Non-pigmented ciliary epithelial cell (primary cell): ENCODE measurements around the gene KCNJ5.

Source experiments
- DNase-seq: peaks from one replicate; pipeline ENCODE4 v3.0.0-alpha.2; 2010; ENCODE audit warnings: low read depth

KCNJ5 gene

DNA sequence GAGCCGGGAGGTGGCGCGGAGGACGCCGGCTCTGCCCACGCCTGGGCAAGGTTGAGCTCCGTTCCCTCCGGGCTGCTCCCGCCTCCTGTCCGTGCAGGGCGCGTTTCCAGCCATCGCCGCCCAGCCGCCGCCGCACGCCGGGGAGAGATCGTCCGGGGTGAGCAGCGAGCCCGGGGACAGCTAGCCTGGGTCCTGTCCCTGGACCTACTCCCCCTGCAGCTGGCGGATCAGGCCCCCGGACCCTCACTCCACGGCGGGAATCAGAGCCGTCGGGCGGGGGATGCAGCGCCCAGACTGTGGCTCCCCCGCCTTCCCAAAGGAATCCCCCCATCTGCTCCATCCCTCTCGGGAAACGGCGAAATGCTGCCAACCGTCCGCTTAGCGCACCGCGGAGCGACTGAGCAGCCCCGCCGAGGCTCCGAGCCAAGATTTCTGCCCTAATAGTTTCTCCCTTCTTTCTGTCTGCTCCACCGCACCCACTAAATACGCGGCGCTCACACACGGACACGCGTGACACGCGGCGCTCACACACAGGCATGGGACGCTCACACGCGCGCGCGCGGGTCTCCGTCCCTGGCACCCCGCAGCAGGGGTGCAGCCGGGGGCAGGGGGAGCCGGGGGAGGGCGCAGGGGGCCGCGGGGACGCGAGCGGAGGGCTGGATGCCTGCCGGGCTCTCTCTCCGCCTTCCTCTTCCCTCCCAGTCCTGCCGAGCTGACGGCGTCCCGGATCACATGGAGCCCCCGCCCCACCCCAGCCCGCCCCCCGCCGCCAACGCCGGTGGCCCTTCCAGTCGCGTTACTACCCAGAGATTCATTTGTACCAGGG lies at the start of gene KCNJ5:
KCNJ5 (plus strand) TSS at position 814 of the 826 bp plus-strand sequence. CDS start 19,918 bp downstream, outside the sequence.
- DNase-seq, result no peak

DNA sequence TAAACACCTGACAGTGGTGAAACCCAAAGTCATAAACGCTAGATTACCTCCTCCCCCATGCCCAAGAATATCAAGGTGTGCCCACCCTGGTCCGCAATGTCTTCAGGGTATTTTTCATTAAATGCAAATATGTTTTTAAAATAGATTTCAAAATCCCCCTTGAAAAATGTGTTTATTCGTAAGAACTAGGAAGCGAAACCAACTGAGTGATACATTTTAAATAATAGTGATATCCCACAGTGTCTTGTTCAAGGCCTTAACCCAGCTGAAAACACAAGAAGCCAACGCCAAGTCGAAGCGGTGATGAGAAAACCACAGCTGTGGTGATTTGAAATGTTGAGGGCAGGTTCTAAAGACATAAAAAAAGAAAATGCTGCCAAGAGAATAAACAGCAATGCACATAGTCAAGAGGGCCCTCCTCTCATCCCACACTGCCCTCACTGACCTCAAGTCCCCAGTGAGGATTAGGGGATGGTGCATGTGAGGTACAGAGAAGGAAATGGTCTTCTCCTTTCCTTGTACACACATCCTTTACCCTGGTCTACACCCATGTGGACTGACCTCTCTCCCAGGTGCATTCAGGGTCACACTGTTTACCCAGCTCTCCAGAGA lies 49.6 kb upstream of the KCNJ5 start:
- DNase-seq, result no peak

DNA sequence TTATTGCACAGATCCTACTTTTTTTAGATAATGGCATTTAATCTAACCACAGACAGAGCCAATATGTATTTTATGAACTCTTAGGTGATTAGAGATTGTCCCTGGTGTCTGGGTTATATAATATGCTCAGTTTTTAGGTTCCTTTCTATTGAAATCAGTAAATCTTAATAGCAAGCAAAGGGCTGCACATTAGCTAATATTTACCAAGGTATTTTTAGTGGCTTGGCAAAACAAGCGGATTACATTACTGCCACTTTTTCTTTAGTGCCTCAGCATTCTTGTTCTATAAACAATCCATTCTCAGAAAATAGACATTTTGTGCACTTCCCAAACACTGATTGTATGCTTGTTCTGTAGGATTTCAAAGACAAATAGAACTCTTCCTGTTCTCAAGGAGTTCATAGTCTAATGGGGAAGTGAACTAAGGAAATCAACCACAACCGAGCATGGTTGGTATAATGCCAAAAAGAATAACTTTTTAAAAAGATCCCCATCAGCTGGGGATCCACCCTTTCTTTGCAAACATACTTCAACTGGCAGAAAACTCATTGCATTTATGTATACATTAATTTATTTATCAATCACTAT lies 47.9 kb upstream of the KCNJ5 start:
- no peak for DNase-seq

DNA sequence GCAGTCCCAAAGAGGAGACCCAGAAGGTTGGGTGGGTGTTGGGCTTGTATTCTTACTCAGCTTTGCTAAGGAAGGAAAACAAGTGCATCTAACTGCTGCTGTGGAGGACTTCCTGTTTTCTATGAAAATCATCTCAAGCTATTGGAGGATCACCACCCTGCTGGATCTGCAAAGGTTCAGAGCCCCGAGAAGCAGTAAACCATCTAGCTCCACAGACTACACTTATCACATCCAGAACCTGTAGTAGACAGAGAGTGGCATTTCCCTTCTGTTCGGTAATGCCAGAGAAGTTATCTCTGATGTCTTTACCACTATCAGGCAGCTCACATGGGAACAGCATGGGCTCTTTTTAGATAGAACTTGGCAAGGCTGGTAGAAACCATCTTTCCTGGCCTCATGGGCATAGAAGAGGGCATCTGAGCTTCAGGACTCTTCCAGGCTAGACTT lies 45.8 kb upstream of the KCNJ5 start:
- DNase-seq, result no peak

DNA sequence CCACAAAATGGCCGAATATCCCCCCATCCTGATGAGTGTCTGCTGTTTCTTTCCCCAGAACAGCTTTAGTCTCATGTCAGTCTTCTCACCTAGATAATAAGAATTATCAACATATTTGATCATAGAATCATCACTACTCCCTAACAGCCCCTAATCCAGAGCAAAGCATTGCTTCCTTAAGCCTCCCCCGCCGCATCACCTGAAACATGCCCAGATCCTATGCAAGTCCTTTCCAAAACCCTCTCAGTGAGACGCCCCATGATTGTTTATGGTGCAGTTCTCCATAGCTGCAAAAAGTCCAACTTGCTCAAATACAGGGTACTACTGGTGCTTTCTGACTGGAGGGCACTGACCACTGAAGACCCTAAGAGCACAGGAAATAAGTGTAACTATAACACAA lies 44.2 kb upstream of the KCNJ5 start:
- DNase-seq, result no peak

DNA sequence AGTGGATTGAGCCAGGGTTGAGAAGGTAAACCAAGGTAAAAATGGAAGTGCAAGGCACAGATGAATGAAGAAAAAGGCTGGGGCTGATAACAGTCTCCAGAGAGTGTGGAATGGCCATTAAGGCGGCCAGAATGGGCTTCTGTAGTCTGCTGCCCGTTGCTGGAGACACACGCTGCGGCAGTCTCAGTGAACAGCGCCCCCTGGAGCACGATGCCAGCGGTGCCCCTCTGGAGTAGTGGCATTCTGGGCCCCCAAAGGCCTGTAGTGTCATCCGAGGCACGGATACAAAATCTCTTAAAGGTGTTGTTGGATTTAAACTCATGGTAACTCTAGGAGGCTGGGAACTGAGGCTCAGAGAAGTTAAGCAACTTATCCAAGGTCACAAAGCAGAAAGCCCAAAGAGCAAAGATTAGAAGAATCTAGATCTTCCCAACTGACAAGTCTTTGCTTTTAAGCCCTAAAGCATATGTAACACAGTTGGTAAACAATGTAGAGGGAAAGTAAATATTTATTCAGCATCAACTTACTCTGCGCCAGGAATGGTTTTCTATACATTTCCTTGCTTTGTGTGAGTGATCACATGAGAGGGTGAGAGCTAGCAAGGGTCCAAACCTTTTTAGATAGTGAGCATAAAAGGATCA lies 42.2 kb upstream of the KCNJ5 start:
- no peak for DNase-seq

DNA sequence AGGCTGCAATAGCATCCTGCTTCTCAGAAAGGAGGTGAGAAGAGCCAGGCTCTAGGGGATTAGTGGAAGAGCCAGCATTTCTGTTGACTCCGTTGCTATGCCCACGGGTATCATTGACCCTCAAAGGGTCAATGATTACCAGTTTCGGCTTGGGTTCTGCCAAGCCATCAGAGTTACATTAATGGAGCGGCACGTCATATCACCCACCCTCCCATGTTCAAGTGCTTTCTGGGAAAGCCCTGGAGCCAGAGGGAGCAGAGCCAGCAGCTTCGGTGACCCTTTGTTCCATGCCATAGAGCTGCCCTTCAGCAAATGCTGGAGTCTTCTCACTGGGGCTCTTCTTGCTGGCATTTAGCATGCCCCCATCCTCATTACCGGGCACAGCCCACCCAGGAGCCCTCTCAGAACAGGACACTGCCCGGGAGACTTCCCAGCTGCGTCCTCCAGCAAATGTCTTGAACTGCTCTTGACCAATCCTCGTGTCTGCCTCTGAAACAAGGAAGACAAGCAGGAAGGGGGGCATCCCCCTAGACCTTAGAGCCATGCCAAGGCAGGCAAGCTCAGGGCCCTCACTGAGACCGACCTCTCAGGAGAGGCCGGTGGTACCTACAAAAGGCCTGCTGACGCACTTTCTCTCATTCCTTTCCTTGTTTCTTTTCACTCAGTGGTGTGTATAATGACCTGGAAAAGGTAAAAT lies 38.7 kb upstream of the KCNJ5 start:
- DNase-seq, result no peak

DNA sequence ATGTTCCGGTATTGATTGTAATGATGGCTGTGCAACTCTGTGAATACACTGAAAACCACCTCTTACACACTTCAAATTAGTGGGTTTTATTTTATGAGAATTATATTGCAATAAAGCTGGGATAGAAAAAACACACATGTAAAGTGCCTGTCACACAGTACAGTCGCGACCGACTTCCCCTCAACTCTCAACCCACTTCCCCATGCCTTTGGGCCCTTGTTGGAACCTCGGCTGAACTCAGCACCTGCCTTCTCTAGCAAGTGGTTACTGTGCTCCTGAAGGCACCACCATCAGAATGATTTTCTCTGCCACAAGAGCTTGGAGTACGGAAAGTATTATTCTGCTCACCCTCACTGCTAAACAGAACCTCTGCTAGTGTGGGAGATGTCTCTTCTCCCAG lies 37.6 kb upstream of the KCNJ5 start:
- DNase-seq, result no peak

DNA sequence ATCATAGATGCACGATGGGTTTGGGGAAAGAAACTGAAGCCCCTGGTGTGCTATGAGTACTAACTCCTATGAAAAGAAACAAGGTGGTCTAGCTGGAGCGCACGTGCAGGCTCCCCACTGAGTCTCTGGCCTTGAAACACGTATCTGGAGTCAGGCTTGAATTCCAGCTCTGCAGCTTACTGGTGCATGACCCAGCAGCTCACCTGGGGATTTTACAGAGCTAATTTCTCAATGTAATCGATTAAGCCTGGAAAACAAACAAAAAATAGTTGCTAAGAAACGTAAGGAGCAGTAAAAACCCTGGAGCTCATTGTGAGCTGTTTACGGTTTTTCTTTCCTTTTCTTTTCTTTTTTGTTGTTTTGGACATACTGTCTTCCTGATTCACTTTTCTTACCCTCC lies 36.3 kb upstream of the KCNJ5 start:
- DNase-seq, result no peak

DNA sequence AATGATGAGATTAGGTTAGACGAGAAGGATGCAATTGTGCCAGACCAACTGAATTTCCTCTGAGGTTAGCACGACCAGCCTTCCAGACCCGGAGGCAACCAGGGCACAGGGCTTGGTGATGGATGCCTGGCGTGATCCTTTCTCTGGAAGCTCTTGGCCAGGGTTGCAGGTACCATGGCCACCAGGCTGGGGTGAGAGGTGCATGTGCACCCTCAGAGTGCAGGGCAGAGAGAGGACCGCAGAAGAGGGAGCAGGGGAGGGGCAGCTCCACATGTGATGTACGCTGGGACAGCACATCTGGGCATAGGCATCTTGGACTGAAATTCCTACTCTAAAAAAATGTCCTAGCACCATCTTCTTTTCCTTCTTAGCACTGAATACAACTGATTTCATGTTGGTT lies 34.9 kb upstream of the KCNJ5 start:
- DNase-seq, result no peak

DNA sequence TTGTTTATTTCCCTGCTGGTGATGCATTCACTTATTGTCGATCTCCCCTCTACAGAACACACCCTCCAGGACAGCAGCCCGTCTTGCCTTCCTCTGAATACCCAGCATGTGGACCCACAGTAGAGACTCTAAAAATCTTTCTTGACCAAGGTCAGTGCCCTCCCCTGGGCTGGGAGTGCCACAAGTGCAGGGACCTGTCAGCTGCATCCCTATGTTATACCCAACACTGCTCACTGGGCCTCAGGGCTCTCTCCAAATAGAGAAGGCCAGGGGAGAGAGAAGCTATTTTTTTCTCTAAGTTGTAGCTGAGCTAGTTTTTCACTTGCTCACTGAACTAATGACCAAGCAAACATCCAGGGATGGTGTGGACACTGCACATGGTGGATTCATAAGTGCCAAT lies 33.8 kb upstream of the KCNJ5 start:
- DNase-seq, result no peak

DNA sequence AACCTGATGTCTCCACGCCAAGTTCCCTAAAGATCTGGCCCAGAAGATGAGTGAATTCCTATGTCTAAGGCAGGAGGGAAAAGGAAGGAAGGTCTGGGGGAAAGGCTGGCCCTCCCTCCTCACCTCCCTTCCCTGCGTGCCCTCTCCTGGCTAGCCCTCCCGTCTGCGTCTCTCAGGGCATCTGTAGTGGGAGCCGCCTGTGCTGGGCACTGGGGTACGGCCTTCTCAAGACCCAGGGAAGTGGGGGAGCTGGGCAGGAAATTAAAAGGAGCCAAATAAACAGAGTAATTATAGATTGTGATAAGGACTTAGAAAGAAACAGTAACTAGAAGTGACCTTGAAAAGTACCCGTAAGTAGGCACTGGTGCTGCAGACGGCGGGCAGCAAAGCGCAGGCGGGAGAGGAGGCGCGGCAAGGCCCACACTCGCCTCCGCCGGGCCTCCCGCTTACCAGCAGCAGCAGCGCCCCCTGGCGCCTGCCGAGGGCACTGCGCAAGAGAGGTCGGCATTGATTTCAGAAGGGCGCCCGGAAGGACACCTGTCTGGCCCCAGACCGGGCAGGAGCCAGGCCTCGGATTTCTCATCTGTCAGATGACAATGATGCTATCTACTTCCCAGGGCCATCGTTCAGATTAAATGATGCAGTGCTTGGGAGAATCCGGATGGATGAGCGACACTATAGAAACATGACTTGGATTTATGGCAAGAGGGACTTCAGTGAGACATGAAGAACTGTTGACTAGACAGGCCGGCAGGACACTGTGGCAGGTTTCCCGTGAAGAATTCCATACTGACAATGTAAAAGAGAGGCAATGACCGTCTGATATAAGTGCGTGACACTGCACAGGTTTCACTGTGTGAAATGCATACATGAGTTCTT lies 31.4 kb upstream of the KCNJ5 start:
- no peak for DNase-seq

DNA sequence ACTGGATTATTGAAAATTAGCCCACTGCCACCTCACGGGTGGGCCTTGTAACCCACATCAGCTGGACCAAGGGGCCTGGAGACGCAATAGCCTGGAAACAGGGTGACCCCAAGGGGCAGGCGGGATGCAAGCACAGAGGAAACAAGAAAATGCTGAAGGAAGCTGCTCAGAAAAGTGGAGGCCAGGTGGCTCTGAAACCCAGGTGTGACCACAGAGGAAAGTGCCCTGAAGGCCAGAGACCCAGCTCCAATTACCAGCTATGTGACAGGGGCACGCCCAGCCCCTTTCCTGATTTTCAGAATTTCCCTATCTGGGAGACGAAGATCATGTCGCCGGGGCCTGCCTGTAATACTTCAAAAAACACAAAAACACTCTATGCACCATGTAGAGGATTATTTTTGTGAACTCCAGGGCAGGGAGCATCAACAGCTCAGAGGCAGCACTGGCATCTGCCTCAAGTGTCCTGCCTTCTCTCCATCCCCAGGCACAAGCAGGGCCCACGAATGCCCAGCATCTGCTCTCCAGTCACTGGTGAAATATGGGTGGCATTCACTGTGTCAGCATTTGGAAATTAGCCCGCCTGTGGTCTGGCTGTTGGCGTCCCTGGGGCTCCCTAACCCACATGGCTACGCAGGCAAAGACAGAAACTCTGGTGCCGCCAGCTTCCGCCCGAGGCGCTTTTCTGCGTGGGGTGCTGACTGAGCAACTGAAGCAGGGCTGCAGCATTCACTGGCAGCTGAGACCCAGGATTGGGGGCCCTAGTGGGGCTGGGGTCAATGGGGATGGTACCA lies 30.4 kb upstream of the KCNJ5 start:
- no peak for DNase-seq

DNA sequence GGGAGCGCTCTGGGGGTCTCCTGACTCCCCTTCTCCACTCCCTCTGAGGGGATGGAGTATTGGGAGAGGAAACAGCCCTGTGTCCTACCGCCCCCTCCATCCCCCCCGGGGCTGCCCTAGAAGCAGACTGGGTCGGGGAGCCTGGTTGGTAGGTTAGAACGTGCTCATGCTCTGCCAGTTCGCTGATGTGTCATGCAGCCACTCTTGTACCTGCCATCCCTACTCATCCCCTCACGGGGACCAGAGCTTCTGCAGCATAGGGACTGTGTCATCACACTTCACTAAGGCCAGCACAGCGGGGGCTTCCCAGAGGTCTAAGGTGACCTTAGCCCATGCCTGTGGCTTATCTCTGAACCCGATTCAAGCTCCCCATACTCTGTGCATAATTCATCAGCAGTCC lies 28.8 kb upstream of the KCNJ5 start:
- no peak for DNase-seq

DNA sequence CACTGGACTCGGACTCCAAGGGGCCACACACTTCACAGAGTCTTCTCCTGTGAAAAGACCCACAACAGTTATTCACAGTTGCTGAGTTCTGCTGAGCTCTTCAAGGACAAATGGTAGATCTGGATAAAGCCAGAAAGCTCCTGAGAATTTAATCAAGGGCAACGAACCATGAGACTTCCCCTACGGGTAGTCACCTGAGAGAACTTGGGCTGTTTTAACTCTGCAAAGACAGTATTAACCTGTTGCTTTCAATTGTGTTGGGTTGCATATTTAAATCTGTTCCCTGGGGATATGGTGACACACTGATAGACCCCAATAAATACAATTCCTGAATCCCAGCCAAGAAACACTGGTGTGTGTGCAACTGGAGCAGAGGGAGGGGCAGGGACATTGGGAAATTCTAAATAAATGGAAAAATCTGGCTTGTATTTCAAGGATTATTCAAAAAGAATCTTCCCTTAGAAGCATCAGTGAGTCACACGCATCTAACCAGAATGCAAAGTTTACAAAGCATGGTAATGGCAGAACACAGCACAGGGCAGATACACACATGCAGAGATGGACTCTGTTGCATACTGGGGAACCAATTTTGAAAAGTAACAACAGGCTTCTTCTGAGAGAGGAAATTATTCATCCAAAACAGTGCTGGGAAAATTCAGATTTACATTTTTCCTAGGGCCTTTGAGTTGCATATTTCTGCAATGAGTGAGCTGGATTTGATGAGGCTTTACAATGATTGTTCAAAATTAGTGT lies 28.1 kb upstream of the KCNJ5 start:
- DNase-seq, result peak; percentile 15

DNA sequence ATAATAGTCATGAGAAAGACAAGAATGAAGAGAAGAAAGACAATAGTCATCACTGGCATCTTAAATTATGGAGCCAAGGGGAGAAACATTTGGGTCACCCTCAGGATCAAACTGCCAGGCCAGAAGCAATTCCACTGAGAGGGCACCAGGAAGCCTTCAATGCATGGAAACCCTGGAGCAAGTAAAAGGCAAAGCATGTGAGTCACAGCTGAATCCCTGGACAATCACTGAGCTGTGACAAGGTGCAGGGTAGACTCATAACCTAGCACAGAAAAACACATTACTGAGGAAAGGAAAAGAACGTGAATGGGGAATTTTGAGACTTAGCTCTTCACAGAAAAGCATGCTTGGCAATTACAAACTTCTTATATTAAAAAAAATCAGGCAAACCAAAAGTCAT lies 25.7 kb upstream of the KCNJ5 start:
- DNase-seq, result no peak

DNA sequence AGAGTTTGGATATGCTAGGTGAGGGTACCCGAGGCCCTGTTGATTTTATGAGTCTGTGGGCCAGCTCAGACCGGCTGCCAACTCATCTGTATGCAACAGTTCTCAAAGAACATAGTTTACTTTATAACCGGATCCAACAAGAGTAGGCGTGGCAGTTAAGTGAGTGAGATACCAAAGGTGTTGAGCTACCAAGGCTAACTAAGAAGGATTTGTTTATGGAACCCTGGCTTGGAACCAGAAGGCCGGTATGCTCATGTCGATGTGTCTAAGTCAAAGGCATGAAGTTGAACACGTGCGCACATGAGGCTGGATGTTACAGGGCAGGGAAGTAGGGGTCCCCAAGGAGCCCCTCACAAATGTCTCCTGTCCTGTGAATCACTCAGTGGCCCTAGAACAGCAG lies 23.9 kb upstream of the KCNJ5 start, which contains the start of gene KCNJ1:
KCNJ1 (minus strand) TSS at position 20 of the 400 bp plus-strand sequence. CDS start 27,053 bp downstream, outside the sequence.
- no peak for DNase-seq

DNA sequence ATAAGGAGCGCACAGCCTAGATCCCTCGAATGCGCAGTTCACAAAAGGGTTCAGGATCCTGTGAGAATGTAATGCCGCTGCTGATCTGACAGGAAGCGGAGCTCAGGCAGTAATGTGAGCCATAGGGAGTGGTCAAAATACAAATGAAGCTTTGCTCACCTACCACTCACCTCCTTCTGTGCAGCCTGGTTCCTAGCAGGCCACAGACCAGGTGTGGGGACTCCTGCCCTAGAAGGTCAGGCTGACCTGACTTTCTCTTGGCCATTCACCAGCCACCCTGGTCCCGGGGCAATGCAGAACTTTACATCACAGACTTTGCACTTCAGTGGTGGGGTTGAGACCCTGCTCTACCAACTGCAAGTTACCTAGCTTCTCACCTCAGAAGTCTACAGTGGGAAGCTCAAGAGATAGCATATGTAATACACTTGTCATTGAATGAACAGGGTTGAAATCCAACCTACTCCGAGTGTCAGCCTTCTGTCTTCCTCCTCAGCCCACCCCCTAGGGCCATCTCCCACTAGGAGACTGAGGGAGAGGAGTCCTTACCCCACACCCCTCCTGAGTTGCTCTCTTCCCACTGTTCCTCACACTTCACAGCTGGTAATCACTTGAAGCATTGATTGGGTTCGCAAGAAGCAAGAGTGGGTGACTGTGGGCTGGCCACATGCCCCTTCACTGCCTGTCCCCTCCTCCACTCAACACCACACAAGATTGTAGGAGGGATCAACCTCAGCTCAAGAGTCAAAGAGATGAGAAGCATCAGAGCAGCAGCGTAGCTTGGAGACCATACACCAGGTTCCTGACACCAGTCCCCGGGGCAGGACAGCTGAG lies 22.1 kb upstream of the KCNJ5 start:
- DNase-seq, result no peak
